HL-60 (cell line): Measurements from ENCODE around the gene P2RY14.

Experiments used
- POLR2AphosphoS5 ChIP-seq: IDR thresholded peaks from 2 replicates; pipeline ENCODE4 v1.6.1; 2012; ENCODE audit warnings: low read depth
- TF ChIP-seq, protein P1 (sequence below): IDR thresholded peaks from one replicate; pipeline ENCODE4 v1.5.1; 2011; ENCODE audit warnings: low read length, control low read depth, inconsistent platforms; ENCODE audit not compliant: insufficient read depth

DNA sequence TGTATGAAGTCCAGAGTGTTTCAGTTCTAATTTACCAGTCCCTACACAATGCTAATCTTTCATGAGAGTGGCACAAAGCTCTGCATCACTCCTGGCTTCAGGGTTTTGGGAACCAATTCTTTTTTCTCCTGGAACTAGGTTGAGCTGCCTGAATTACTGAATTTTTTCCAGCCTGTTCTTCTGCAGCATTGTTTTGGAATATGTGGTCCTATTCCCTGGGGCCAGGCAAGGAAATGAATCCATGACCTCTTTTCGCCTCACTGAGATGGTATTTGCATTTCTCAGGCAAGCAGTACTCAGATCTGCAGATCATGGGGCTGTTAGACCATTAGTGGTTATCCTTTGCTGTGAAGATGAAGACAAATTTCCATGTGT lies 49.7 kb downstream of the P2RY14 start:
- TF ChIP-seq, protein P1, sequence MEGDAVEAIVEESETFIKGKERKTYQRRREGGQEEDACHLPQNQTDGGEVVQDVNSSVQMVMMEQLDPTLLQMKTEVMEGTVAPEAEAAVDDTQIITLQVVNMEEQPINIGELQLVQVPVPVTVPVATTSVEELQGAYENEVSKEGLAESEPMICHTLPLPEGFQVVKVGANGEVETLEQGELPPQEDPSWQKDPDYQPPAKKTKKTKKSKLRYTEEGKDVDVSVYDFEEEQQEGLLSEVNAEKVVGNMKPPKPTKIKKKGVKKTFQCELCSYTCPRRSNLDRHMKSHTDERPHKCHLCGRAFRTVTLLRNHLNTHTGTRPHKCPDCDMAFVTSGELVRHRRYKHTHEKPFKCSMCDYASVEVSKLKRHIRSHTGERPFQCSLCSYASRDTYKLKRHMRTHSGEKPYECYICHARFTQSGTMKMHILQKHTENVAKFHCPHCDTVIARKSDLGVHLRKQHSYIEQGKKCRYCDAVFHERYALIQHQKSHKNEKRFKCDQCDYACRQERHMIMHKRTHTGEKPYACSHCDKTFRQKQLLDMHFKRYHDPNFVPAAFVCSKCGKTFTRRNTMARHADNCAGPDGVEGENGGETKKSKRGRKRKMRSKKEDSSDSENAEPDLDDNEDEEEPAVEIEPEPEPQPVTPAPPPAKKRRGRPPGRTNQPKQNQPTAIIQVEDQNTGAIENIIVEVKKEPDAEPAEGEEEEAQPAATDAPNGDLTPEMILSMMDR, result no peak
- TF ChIP-seq POLR2AphosphoS5, result no peak
